ENCODE results near the gene OXCT1.

The OXCT1 gene

GRCh38 chr5:41869724-41870626 is at the start of gene OXCT1:
TSS of gene OXCT1 (minus strand) at chr5:41870425. CDS start at chr5:41870358, 67 bp downstream.
- TF ChIP-seq GATA2 (IDR thresholded peaks at IDR 0.05; ENCODE audit: low read depth, low read length) (no peak), GATA3 (IDR thresholded peaks at IDR 0.05; ENCODE audit: low read depth, low read length) (no peak)

- TF ChIP-seq GATA2 (IDR thresholded peaks at IDR 0.05; ENCODE audit: low read depth, low read length), result no peak
- TF ChIP-seq GATA3 (IDR thresholded peaks at IDR 0.05; ENCODE audit: low read depth, low read length), result no peak
These were observed 47.9 kb upstream of the OXCT1 start for GRCh38 chr5:41918105-41918504.

- no peak for TF ChIP-seq GATA2 (IDR thresholded peaks at IDR 0.05; ENCODE audit: low read depth, low read length)
- no peak for TF ChIP-seq GATA3 (IDR thresholded peaks at IDR 0.05; ENCODE audit: low read depth, low read length)
These were observed 38.3 kb upstream of the OXCT1 start for GRCh38 chr5:41908374-41909079.

GRCh38 chr5:41906151-41906550 is 35.9 kb upstream of the OXCT1 start:
- TF ChIP-seq GATA2 (IDR thresholded peaks at IDR 0.05; ENCODE audit: low read depth, low read length), result no peak

GRCh38 chr5:41903892-41904799 is 33.9 kb upstream of the OXCT1 start, which contains the start of gene RIMOC1:
TSS of gene RIMOC1 (plus strand) at chr5:41904344. CDS start at chr5:41904368, 24 bp downstream.
- no peak; the same call in 1 of the 2 replicates for TF ChIP-seq GATA2 (IDR thresholded peaks at IDR 0.05; ENCODE audit: low read depth, low read length)

GRCh38 chr5:41903382-41903891 is 33.2 kb upstream of the OXCT1 start:
- TF ChIP-seq GATA3 (IDR thresholded peaks at IDR 0.05; ENCODE audit: low read depth, low read length) (no peak), GATA2 (IDR thresholded peaks at IDR 0.05; ENCODE audit: low read depth, low read length) (no peak)

- TF ChIP-seq GATA3 (IDR thresholded peaks at IDR 0.05; ENCODE audit: low read depth, low read length), result no peak
- TF ChIP-seq GATA2 (IDR thresholded peaks at IDR 0.05; ENCODE audit: low read depth, low read length), result no peak
These were observed 26.0 kb upstream of the OXCT1 start for GRCh38 chr5:41896230-41896629.

- TF ChIP-seq GATA2 (IDR thresholded peaks at IDR 0.05; ENCODE audit: low read depth, low read length), result no peak
- TF ChIP-seq GATA3 (IDR thresholded peaks at IDR 0.05; ENCODE audit: low read depth, low read length), result no peak
These were observed 23.0 kb upstream of the OXCT1 start for GRCh38 chr5:41893074-41893851.

GRCh38 chr5:41892031-41892430 is 21.8 kb upstream of the OXCT1 start:
- TF ChIP-seq GATA3 (IDR thresholded peaks at IDR 0.05; ENCODE audit: low read depth, low read length), result no peak
- no peak for TF ChIP-seq GATA2 (IDR thresholded peaks at IDR 0.05; ENCODE audit: low read depth, low read length)

GRCh38 chr5:41891066-41891707 is 21.0 kb upstream of the OXCT1 start:
- TF ChIP-seq GATA3 (IDR thresholded peaks at IDR 0.05; ENCODE audit: low read depth, low read length), result no peak
- TF ChIP-seq GATA2 (IDR thresholded peaks at IDR 0.05; ENCODE audit: low read depth, low read length), result no peak

GRCh38 chr5:41885286-41885685 is 15.1 kb upstream of the OXCT1 start:
- TF ChIP-seq GATA2 (IDR thresholded peaks at IDR 0.05; ENCODE audit: low read depth, low read length), result no peak
- no peak for TF ChIP-seq GATA3 (IDR thresholded peaks at IDR 0.05; ENCODE audit: low read depth, low read length)

GRCh38 chr5:41883936-41884335 is 13.7 kb upstream of the OXCT1 start:
- TF ChIP-seq GATA3 (IDR thresholded peaks at IDR 0.05; ENCODE audit: low read depth, low read length) (no peak), GATA2 (IDR thresholded peaks at IDR 0.05; ENCODE audit: low read depth, low read length) (no peak)

Data from SH-SY5Y (cell line).